HG02885 (cell line): ENCODE measurements around the gene CCDC12.

Experiments used
- ATAC-seq: cut with Tn5 transposase; IDR thresholded peaks from one replicate; pipeline ENCODE4 v1.9.1; 2021; ENCODE audit warnings: mild to moderate bottlenecking; ENCODE audit not compliant: unreplicated experiment, poor library complexity

CCDC12 gene

DNA sequence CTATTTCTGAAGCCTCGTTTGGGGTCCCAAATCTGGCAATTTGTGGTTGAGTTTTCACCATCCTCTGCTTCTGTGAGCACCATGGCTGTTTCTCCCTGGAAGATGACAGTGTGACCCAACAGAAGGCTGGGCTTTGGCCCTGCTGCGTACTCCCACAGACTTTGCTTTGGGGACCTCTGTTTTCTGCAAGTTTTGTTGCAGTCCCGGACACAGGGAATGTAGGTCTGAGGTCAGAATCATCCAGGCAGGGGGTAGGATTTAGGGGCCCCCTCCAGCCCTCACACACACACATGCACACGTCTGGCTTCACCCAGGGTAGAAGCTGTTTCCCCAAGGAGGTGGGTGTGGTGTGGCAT lies 92.7 kb downstream of the CCDC12 start:
- ATAC-seq = no peak

DNA sequence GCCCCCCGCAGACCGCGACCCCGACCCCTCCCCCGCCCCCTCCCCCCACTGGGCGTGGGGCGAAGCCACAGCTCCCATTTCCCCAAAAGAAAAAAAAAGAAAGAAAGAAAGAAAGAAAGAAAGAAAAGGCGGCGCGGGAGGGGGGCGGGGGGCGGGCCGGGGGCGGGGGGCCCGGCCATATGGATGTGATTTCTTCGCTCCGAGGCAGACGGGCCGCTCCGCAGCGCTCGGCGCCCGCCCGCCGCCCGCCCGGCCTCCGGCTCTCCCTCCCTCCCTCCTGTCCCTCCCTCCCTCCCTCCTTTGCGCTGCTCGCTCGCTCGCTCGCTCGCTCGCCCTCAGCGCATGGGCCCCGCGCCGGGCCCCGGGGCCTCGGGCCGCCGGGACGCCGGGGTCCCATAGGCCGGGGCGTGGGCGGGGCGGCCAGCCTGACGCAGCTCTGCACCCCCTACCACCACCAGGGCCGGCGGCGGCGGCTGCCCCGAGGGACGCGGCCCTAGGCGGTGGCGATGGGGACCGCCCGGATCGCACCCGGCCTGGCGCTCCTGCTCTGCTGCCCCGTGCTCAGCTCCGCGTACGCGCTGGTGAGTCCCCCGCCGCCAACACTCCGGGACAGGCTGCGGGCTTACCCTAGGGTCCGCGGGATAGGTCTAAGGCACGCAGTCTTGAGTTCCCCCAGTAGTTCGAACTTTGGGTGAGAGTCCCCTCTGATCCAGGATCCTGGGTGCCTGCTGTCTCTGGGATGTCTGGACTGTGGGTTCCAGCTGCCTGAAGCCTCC lies 93.3 kb downstream of the CCDC12 start:
- ATAC-seq = no peak

DNA sequence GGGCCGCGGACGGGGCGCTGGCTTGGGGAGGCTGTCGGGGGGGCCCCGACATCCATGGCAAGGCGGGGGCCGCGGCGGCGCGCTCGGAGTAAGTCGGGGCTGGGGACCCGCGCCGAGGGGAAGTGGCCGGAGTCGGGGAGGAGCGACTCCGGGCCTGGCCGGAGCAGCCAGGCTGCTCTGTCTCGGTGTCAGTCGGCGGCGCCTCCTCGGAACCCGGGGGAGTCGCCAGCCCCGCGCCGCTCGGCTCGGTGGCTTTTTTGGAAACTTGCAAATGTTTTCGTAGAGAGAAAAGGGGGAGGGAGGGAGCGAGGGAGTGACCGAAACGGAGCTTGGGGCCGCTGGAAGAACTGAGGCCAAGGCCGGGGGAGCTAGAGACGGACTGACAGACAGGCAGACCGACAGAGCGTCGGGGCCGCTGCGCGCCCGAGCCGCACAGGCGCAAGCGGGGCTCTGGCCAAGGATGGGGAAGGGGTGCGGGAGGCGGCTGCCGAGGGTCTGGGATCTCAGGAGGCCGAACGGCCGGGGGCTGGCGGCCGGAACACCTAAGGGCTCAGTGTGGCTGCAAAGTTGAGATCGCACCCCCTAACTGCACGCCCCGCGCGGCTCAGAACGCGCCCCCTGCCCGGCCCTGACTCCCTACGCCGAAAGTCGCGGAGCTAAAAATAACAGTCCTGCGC lies 94.0 kb downstream of the CCDC12 start:
- ATAC-seq = no peak

- ATAC-seq = no peak
These were observed 94.8 kb downstream of the CCDC12 start for GRCh38 chr3:46881596-46882376.

DNA sequence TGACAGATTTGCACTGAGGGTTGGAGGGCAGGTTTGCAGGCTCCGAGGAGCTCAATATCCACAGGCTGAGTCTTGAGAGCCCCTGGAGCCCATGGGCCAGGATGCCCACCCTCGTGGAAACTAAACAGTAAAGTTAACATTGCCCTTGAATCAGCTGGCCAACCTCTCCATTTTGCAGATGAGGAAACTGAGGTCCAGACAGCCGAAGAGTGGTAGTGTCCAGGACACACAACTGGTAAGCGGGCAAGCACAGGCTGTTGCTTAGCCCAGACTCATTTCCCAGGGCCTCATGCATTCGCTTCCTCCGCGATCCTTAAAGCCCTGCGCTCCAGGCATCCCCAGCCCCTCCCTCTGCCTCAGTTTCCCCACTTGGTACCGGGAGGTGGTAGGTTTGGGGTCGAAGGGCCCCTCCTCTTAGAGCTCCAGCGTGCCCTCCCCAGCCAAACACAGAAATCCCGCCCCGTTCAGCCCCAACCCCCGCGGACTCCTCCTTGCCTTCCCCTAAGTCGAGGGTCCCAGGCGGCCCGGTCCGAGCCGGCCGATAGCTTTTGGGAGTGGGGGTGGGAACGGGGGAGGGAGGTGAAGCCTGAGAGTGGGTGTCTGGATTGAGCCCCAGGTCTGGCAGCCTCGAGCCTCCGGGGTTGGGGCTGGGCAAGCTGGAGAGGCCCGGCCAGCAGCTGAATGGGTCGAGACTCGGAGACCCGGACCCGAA lies 95.5 kb downstream of the CCDC12 start:
- ATAC-seq = no peak

GRCh38 chr3:46878781-46879436 lies 97.6 kb downstream of the CCDC12 start:
- no peak for ATAC-seq

DNA sequence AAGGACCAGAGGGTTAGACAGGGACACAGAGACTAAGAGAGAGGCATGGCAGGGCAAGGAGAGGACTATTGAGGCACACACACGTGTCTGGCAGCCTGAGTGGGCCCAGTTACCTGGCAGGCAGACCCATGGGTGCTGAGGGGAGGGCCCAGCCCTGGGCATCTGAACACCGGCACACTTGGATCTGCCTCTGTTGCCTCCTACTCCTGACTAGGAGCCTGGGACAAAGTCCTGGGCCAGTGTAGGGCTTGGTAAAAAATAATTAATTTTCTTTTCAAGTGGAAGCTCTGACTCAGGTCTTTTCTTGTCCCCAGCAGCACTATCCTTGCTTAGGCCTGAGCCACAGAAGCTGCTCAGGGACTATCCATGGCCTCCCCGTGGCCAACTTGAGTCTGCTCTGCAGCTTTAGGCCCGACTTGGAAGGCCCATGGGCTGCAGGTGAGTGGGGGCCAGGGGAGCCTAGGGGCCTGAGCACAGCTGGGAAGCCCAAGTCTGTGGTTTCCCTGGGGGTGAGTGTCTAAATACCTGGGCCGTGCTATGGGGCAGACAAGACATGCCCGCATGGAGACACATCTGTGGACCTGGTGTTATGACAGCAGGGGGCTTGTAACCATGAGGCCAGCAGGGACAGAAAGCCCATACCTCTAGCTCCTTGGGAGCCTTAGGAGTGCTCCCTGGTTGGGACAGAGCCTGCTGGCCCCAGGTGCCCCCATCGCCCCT lies 99.0 kb downstream of the CCDC12 start, which contains the start of gene PTH1R:
PTH1R (plus strand) TSS at position 316 of the 720 bp plus-strand sequence. CDS start 5,839 bp downstream, outside the sequence.
- no peak for ATAC-seq

- no peak for ATAC-seq
These were observed 99.9 kb downstream of the CCDC12 start for GRCh38 chr3:46876313-46877300.

- no peak for ATAC-seq
These were observed 101.0 kb downstream of the CCDC12 start for GRCh38 chr3:46875560-46875959.

DNA sequence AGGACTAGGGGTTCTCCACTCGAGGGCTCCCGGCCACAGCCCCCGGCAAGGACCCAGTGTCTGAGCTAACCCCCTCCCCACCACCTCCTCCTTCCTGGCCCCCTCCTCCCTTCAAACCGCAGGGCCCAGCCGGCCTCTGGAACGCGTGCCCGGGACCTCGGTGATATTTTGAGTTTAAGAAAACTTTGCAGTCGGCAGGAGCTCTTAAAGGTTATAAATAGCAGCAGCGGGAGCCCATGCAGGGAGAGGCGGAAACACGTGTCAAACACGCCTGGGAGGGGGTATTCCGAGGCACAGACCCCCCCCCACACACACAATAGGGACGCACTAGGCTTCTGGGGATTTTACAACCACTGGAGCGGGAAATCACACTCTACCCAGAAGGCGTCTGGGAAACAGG lies 102.1 kb downstream of the CCDC12 start:
- no peak for ATAC-seq

GRCh38 chr3:46873521-46873920 lies 103.0 kb downstream of the CCDC12 start:
- no peak for ATAC-seq
